Neural progenitor cell (in vitro differentiated cells): Measurements from ENCODE around the gene NEK4.

ENCODE experiments used
- CTCF ChIP-seq: fragments of 200-600 bp; sonication (generic); IDR thresholded peaks from 2 replicates; pipeline ENCODE4 v1.5.1; 2017; ENCODE audit warnings: antibody characterized with exemption, mild to moderate bottlenecking
- EZH2 ChIP-seq: fragments of 200-600 bp; sonication (generic); IDR thresholded peaks from 2 replicates; pipeline ENCODE4 v1.6.1; 2017; ENCODE audit warnings: antibody characterized with exemption, mild to moderate bottlenecking, moderate library complexity
- EZH2phosphoT487 ChIP-seq: fragments of 200-600 bp; sonication (generic); IDR thresholded peaks from 2 replicates; pipeline ENCODE4 v1.6.1; 2017; ENCODE audit warnings: antibody characterized with exemption

GRCh38 chr3:52817860-52818259 is 47.1 kb upstream of the NEK4 start:
- no peak for TF ChIP-seq EZH2
- TF ChIP-seq CTCF, result no peak
- no peak for TF ChIP-seq EZH2phosphoT487
